PC-9 (cell line): Measurements from ENCODE around the gene TBC1D5.

Experiments
- EZH2 ChIP-seq: fragments of 200-600 bp; sonication (generic); IDR thresholded peaks from 2 replicates; pipeline ENCODE4 v1.8.0; 2017; ENCODE audit warnings: antibody characterized with exemption, low read depth
- TF ChIP-seq, protein P1 (sequence below): fragments of 200-600 bp; sonication (generic); conservative IDR thresholded peaks from 2 replicates; pipeline ENCODE4 v1.6.1; 2017; ENCODE audit warnings: mixed run types, antibody characterized with exemption, mild to moderate bottlenecking, moderate library complexity

GRCh38 chr3:17352620-17353019, 389.8 kb downstream of the TBC1D5 start:
- TF ChIP-seq EZH2, result no peak
- TF ChIP-seq, protein P1, sequence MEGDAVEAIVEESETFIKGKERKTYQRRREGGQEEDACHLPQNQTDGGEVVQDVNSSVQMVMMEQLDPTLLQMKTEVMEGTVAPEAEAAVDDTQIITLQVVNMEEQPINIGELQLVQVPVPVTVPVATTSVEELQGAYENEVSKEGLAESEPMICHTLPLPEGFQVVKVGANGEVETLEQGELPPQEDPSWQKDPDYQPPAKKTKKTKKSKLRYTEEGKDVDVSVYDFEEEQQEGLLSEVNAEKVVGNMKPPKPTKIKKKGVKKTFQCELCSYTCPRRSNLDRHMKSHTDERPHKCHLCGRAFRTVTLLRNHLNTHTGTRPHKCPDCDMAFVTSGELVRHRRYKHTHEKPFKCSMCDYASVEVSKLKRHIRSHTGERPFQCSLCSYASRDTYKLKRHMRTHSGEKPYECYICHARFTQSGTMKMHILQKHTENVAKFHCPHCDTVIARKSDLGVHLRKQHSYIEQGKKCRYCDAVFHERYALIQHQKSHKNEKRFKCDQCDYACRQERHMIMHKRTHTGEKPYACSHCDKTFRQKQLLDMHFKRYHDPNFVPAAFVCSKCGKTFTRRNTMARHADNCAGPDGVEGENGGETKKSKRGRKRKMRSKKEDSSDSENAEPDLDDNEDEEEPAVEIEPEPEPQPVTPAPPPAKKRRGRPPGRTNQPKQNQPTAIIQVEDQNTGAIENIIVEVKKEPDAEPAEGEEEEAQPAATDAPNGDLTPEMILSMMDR, result no peak
